Brain microvascular endothelial cell (primary cell): ENCODE measurements around the gene LRRC53.

Experiments
- DNase-seq: peaks from one replicate; pipeline ENCODE4 v3.0.0-alpha.2; 2020
- H3K27ac ChIP-seq: fragments of 250-450 bp; sonication (Bioruptor Pico); 2 replicates; pipeline ENCODE4 v1.5.1; 2020; ENCODE audit warnings: mild to moderate bottlenecking, moderate library complexity
- H3K27me3 ChIP-seq: fragments of 250-450 bp; sonication (Bioruptor Pico); replicated peaks from 2 replicates; pipeline ENCODE4 v1.5.1; 2020; ENCODE audit warnings: mild to moderate bottlenecking
- H3K36me3 ChIP-seq: fragments of 250-450 bp; sonication (Bioruptor Pico); replicated peaks from 2 replicates; pipeline ENCODE4 v1.5.1; 2020; ENCODE audit warnings: mild to moderate bottlenecking
- H3K4me3 ChIP-seq: 2 replicates; pipeline ENCODE4 v1.5.1; 2011; ENCODE audit warnings: low read depth, mild to moderate bottlenecking, control low read depth, low read length, moderate library complexity
- CTCF ChIP-seq: IDR thresholded peaks from 2 replicates; pipeline ENCODE4 v1.5.1; 2011; ENCODE audit warnings: low read depth, mild to moderate bottlenecking, moderate library complexity, low read length, control low read depth, inconsistent platforms; ENCODE audit errors: missing control alignments
- in situ Hi-C: cut with HindIII; loops from 2 replicates; pipeline ENCODE4 v1.10.0; 2017; ENCODE audit warnings: low sequenced_read_pairs, low pct_ligation_motif_present

Gene LRRC53

GRCh38 chr1:74512170-74512915 is at the start of gene LRRC53:
Gene LRRC53, minus strand, starts transcription at chr1:74512611. Its CDS starts 29,262 bp downstream, at chr1:74483349.
- in situ Hi-C loops = no loop called here
- DNase-seq = no peak

GRCh38 chr1:74549932-74550331 is 37.5 kb upstream of the LRRC53 start:
- no peak for DNase-seq
- in situ Hi-C loops = no loop called here
- H3K27ac ChIP-seq = no peak overlapping the region

More at GRCh38 chr1:74512170-74512915, at the start of gene LRRC53:
- TF ChIP-seq CTCF = no peak
- Histone ChIP-seq H3K36me3 (no peaks in the 10 kb centered on the region), H3K4me3 (no peak within 1 kb of the TSS), H3K27ac (no peak within 1 kb of the TSS), H3K27me3 (no peaks in the 10 kb centered on the region)

GRCh38 chr1:74548961-74549750 is 36.7 kb upstream of the LRRC53 start:
- no peak overlapping the region for H3K27ac ChIP-seq
- no peak for TF ChIP-seq CTCF
- DNase-seq = no peak
- no peak overlapping the region for H3K4me3 ChIP-seq
- no peaks in the 10 kb centered on the region for H3K27me3 ChIP-seq
- no peaks in the 10 kb centered on the region for H3K36me3 ChIP-seq
- in situ Hi-C loops = no loop called here

More at GRCh38 chr1:74549932-74550331, 37.5 kb upstream of the LRRC53 start:
- no peak overlapping the region for H3K4me3 ChIP-seq
- no peaks in the 10 kb centered on the region for H3K27me3 ChIP-seq
- no peaks in the 10 kb centered on the region for H3K36me3 ChIP-seq
- no peak for TF ChIP-seq CTCF

- Histone ChIP-seq H3K4me3 (no peak overlapping the region), H3K27ac (no peak overlapping the region), H3K36me3 (no peaks in the 10 kb centered on the region), H3K27me3 (no peaks in the 10 kb centered on the region)
- no peak for DNase-seq
- in situ Hi-C loops = no loop called here
- TF ChIP-seq CTCF = no peak
Measured at GRCh38 chr1:74545821-74546220, 33.4 kb upstream of the LRRC53 start.

- in situ Hi-C loops = no loop called here
- Histone ChIP-seq H3K4me3 (no peak overlapping the region), H3K36me3 (no peaks in the 10 kb centered on the region), H3K27ac (no peak overlapping the region), H3K27me3 (no peaks in the 10 kb centered on the region)
- DNase-seq = no peak
- no peak for TF ChIP-seq CTCF
Measured at GRCh38 chr1:74534241-74534640, 21.8 kb upstream of the LRRC53 start.
